Endothelial cell of umbilical vein (primary cell): Measurements from ENCODE around the gene PLEKHF1.

Experiments
- CTCF ChIP-seq, 2 donors: IDR thresholded peaks; 1 replicate in 1 of 2; 2 replicates in 1 of 2; pipeline ENCODE4 v1.5.1; 2011; ENCODE audit warnings: low read length in 2 of 2, mild to moderate bottlenecking in 2 of 2, moderate library complexity in 2 of 2, control low read depth in 1 of 2, inconsistent platforms in 1 of 2, low read depth in 1 of 2; ENCODE audit not compliant: insufficient read depth in 1 of 2; ENCODE audit errors: extremely low read depth in 1 of 2
- EZH2 ChIP-seq: IDR thresholded peaks from 2 replicates; pipeline ENCODE4 v1.6.1; 2012; ENCODE audit warnings: borderline replicate concordance, low read depth, mild to moderate bottlenecking, moderate library complexity, low read length, inconsistent platforms; ENCODE audit not compliant: severe bottlenecking
- GATA2 ChIP-seq: IDR thresholded peaks from 2 replicates; pipeline ENCODE4 v1.7.0; 2011; ENCODE audit warnings: low read depth, mild to moderate bottlenecking, moderate library complexity, mixed read lengths, low read length; ENCODE audit not compliant: insufficient read length, insufficient read depth
- MAX ChIP-seq: IDR thresholded peaks from 2 replicates; pipeline ENCODE4 v1.6.1; 2011; ENCODE audit not compliant: insufficient read depth, insufficient read length
- POLR2AphosphoS5 ChIP-seq: IDR thresholded peaks from 2 replicates; pipeline ENCODE4 v1.6.1; 2012; ENCODE audit warnings: low read depth, mild to moderate bottlenecking, control low read depth, low read length, moderate library complexity; ENCODE audit not compliant: insufficient read depth

DNA sequence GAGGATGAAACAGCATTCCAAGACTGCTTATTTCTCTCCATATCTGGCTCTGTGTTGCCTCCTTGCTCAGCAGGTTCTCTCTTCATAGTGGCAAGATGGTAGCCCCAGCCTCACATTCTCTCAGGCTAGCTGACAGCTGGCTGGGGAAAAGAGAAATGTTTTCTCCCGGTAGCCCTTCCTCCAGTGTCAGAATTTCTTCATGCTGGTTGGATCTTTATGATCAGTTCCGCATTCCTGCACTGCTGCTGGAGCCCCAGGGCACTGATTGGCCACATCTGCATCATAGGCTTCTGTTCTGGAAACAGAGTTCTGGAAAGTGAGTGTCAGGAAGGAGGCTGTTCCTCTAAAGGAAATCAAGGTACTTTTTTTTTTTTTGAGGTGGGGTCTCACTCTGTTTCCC lies 34.6 kb upstream of the PLEKHF1 start:
- no peak for TF ChIP-seq CTCF (IDR thresholded peaks at IDR 0.05; ENCODE audit: extremely low read depth in 1 of 2, insufficient read depth in 1 of 2, low read depth in 1 of 2, low read length in 2 of 2)
- no peak for TF ChIP-seq EZH2
- TF ChIP-seq GATA2 = no peak
- TF ChIP-seq MAX = no peak
- TF ChIP-seq POLR2AphosphoS5 = no peak
